Suprapubic skin (tissue), 4 donors: Measurements from ENCODE around the gene CDC42EP1. TPM values are rescaled to one million over a fixed set of nuclear protein-coding genes. Genes with fewer than 3 reads are reported as not detected.

ENCODE experiments used
- DNase-seq, 2 donors: peaks; one replicate each; pipeline ENCODE4 v3.0.0-alpha.2; 2019; ENCODE audit warnings: low spot score in 2 of 2
- H3K27ac ChIP-seq: fragments of 200-600 bp; sonication (generic); one replicate; pipeline ENCODE4 v1.5.1; 2019
- H3K27me3 ChIP-seq: fragments of 200-600 bp; sonication (generic); one replicate; pipeline ENCODE4 v1.5.1; 2019
- H3K36me3 ChIP-seq: fragments of 200-600 bp; sonication (generic); one replicate; pipeline ENCODE4 v1.5.1; 2019
- H3K4me1 ChIP-seq: fragments of 200-600 bp; sonication (generic); one replicate; pipeline ENCODE4 v1.5.1; 2019
- H3K4me3 ChIP-seq: fragments of 200-600 bp; sonication (generic); one replicate; pipeline ENCODE4 v1.5.1; 2019; ENCODE audit warnings: mild to moderate bottlenecking
- H3K9me3 ChIP-seq: fragments of 200-600 bp; sonication (generic); one replicate; pipeline ENCODE4 v1.5.1; 2019
- EP300 ChIP-seq: sonication (generic); formaldehyde crosslinking; IDR thresholded peaks from one replicate; pipeline ENCODE4 v1.6.1; 2017; ENCODE audit warnings: antibody characterized with exemption
- POLR2A ChIP-seq, 2 donors: fragments of 450-650 bp; IDR thresholded peaks; one replicate each; pipeline ENCODE4 v1.6.1; 2017; ENCODE audit warnings: antibody characterized with exemption in 2 of 2, mild to moderate bottlenecking in 2 of 2, moderate library complexity in 2 of 2
- POLR2AphosphoS5 ChIP-seq, 3 donors: sonication (generic); formaldehyde crosslinking; IDR thresholded peaks; one replicate each; pipeline ENCODE4 v1.6.1; 2017; ENCODE audit warnings: antibody characterized with exemption in 3 of 3
- WGBS: methylation state at CpG from one replicate; pipeline ENCODE4 v1.1.5; 2018; 5-methylcytosine and 5-hydroxymethylcytosine counted together
- total RNA-seq, 4 donors: library from RNA; depleted of rRNA; stranded (reverse); fragments of >200 nt; gene quantifications; one replicate each; pipeline ENCODE4 v1.1.0, GENCODE V29; 2016
- TF ChIP-seq, protein P1 (sequence below), 2 donors: fragments of 200-600 bp in 1 of 2; fragments of 450-650 bp in 1 of 2; sonication (generic) in 1 of 2; IDR thresholded peaks; one replicate each; pipeline ENCODE4 v1.5.1; 2016 to 2019; ENCODE audit warnings: antibody characterized with exemption in 2 of 2, mild to moderate bottlenecking in 1 of 2, moderate library complexity in 1 of 2

CDC42EP1 gene
- total RNA-seq, 4 donors from 2014 or later, result 32.1 to 93.7 (median 80.9) TPM

DNA sequence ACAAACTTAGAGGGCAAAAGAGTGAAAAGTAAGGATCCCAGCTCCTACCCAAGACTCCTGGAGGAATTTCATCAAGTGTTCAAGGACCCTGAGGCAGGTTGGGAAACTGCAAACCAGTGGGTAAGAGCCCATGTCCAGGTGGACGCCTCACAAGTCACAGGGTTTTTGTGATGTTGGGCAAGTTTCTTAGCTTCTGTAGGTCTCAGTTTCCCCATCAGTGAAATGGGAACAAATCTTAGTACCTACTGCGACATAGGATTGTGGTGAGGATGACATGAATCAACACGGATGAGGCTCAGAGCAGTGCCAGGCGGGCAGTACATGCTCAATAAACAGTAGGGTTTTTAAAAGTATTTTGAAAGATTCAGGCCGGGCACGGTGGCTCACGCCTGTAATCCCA lies 17.3 kb upstream of the CDC42EP1 start:
- Histone ChIP-seq H3K4me1 (peaks cover 76% of the 10 kb centered on the region), H3K36me3 (no peaks in the 10 kb centered on the region), H3K4me3 (no peak overlapping the region), H3K27me3 (no peaks in the 10 kb centered on the region), H3K9me3 (no peaks in the 10 kb centered on the region), H3K27ac (no peak overlapping the region)
- no peak for TF ChIP-seq EP300
- TF ChIP-seq POLR2AphosphoS5 (IDR thresholded peaks at IDR 0.05), result no peak
- TF ChIP-seq, protein P1, sequence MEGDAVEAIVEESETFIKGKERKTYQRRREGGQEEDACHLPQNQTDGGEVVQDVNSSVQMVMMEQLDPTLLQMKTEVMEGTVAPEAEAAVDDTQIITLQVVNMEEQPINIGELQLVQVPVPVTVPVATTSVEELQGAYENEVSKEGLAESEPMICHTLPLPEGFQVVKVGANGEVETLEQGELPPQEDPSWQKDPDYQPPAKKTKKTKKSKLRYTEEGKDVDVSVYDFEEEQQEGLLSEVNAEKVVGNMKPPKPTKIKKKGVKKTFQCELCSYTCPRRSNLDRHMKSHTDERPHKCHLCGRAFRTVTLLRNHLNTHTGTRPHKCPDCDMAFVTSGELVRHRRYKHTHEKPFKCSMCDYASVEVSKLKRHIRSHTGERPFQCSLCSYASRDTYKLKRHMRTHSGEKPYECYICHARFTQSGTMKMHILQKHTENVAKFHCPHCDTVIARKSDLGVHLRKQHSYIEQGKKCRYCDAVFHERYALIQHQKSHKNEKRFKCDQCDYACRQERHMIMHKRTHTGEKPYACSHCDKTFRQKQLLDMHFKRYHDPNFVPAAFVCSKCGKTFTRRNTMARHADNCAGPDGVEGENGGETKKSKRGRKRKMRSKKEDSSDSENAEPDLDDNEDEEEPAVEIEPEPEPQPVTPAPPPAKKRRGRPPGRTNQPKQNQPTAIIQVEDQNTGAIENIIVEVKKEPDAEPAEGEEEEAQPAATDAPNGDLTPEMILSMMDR (IDR thresholded peaks at IDR 0.05), result no peak
- TF ChIP-seq POLR2A (IDR thresholded peaks at IDR 0.05), result no peak
- DNase-seq, result no peak
- 98% methylated on average over 7 of the region's 7 CpGs for WGBS

DNA sequence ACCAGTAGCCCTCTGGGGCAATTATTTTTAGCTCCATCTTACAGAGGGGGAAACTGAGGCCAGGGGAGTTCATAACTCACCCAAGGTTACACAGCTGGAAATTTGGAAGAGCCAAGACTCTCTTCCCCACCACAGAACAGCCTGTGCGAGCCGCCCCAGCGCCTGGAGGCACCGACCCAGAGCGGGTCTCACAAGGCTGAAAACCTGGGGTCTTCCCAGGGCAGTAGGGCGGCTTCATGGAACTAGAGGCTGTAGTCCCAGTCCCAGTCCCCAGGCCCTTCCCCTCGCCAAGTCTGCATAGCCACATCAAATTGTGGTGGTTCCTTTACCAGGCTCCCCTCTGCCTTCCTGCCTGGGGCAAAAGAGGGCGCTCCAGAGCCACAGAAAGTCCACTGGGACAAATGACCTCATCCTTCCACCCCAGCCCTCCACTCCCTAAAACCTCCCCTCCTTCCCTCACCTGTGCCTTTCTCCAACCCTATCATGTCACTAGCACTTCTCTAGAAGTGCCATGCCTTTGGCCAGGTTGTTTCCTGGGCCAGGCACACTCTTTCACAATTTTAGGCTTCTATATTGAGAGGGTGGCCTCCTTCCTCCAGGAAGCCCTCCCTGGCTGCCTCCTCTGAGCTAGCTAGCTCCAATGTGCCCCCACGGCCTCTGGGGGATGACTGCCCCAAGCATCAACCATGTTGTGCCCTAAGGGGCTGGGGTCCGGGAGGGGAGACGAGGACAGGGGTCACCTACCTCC lies 15.2 kb upstream of the CDC42EP1 start:
- DNase-seq, result peak in 1 of 2 donors; percentile 81
- no peaks in the 10 kb centered on the region for H3K27me3 ChIP-seq
- no peaks in the 10 kb centered on the region for H3K36me3 ChIP-seq
- H3K4me1 ChIP-seq, result peaks cover 82% of the 10 kb centered on the region
- H3K27ac ChIP-seq, result peak overlapping the region; percentile 84
- TF ChIP-seq POLR2A (IDR thresholded peaks at IDR 0.05) (no peak), EP300 (no peak)
- TF ChIP-seq, protein P1 (IDR thresholded peaks at IDR 0.05), result peak; percentile 37 to 62
- no peaks in the 10 kb centered on the region for H3K9me3 ChIP-seq
- 40% methylated on average over 11 of the region's 11 CpGs for WGBS
- peak overlapping the region; percentile 40 for H3K4me3 ChIP-seq

- peak in 1 of 2 donors; percentile 32 for TF ChIP-seq POLR2A (IDR thresholded peaks at IDR 0.05)
- TF ChIP-seq EP300, result no peak
- TF ChIP-seq, protein P1 (IDR thresholded peaks at IDR 0.05), result no peak
- no peak for TF ChIP-seq POLR2AphosphoS5 (IDR thresholded peaks at IDR 0.05)
- no peaks in the 10 kb centered on the region for H3K9me3 ChIP-seq
- 3% methylated on average over 20 of the region's 28 CpGs for WGBS
- H3K4me1 ChIP-seq, result peaks cover 83% of the 10 kb centered on the region
- DNase-seq, result peak; percentile 95
- H3K4me3 ChIP-seq, result peak overlapping the region; percentile 40
- no peaks in the 10 kb centered on the region for H3K27me3 ChIP-seq
- peak overlapping the region; percentile 84 for H3K27ac ChIP-seq
- no peaks in the 10 kb centered on the region for H3K36me3 ChIP-seq
These were observed 14.4 kb upstream of the CDC42EP1 start for GRCh38 chr22:37545703-37546436.

GRCh38 chr22:37546437-37547250 lies 13.6 kb upstream of the CDC42EP1 start:
- WGBS, result 38% methylated on average over 12 of the region's 21 CpGs
- Histone ChIP-seq H3K4me3 (peak overlapping the region; percentile 40), H3K9me3 (no peaks in the 10 kb centered on the region), H3K27ac (peak overlapping the region; percentile 84), H3K4me1 (peaks cover 79% of the 10 kb centered on the region), H3K27me3 (no peaks in the 10 kb centered on the region), H3K36me3 (no peaks in the 10 kb centered on the region)
- TF ChIP-seq POLR2A (IDR thresholded peaks at IDR 0.05) (no peak), POLR2AphosphoS5 (IDR thresholded peaks at IDR 0.05) (no peak), EP300 (no peak)
- TF ChIP-seq, protein P1 (IDR thresholded peaks at IDR 0.05), result no peak
- no peak for DNase-seq
